ENCODE data around the gene DTX1. TPM values are rescaled to one million over a fixed set of nuclear protein-coding genes. Genes with fewer than 3 reads are reported as not detected.

Gene DTX1
- polyA plus RNA-seq, 1 experiment, result not detected

DNA sequence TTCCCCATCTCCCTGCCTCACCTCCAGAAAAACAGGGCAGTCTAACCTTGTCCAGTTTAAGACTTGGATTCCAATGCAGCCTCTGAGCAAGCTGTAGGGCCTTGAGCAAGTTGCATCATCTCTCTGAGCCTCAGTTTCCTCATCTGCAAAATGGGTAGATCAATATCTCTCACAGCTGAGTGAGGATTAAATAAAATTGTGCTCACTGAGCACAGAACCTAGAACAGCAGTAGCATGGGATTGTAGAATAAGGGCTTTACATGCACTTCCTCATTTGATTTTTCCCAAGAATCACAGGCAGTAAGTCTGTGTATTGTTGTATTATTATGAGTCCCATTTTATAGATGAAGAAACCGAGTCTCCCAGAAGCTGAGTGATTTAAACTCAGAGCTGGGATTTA lies 2.0 kb downstream of the DTX1 start:
- ChIA-PET POLR2A (no interaction called here), CTCF (interaction anchor here (2.0 kb wide), 1 partner anchor 10 kb away, joined by 7 read pairs; no protein-coding TSS in a partner anchor)
- DNase-seq (ENCODE audit: low read depth), result no peak
- TF ChIP-seq, protein P1, sequence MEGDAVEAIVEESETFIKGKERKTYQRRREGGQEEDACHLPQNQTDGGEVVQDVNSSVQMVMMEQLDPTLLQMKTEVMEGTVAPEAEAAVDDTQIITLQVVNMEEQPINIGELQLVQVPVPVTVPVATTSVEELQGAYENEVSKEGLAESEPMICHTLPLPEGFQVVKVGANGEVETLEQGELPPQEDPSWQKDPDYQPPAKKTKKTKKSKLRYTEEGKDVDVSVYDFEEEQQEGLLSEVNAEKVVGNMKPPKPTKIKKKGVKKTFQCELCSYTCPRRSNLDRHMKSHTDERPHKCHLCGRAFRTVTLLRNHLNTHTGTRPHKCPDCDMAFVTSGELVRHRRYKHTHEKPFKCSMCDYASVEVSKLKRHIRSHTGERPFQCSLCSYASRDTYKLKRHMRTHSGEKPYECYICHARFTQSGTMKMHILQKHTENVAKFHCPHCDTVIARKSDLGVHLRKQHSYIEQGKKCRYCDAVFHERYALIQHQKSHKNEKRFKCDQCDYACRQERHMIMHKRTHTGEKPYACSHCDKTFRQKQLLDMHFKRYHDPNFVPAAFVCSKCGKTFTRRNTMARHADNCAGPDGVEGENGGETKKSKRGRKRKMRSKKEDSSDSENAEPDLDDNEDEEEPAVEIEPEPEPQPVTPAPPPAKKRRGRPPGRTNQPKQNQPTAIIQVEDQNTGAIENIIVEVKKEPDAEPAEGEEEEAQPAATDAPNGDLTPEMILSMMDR (IDR thresholded peaks at IDR 0.05; ENCODE audit: insufficient read depth, low read depth, low read length), result no peak
- H3K27me3 ChIP-seq (ENCODE audit: control insufficient read depth, insufficient read depth, low read length), result peaks cover 25% of the 10 kb centered on the region
- no peak overlapping the region for H3K4me3 ChIP-seq (ENCODE audit: low read depth, low read length)
- H3K36me3 ChIP-seq (ENCODE audit: control insufficient read depth, insufficient read depth, low read length), result no peaks in the 10 kb centered on the region

DNA sequence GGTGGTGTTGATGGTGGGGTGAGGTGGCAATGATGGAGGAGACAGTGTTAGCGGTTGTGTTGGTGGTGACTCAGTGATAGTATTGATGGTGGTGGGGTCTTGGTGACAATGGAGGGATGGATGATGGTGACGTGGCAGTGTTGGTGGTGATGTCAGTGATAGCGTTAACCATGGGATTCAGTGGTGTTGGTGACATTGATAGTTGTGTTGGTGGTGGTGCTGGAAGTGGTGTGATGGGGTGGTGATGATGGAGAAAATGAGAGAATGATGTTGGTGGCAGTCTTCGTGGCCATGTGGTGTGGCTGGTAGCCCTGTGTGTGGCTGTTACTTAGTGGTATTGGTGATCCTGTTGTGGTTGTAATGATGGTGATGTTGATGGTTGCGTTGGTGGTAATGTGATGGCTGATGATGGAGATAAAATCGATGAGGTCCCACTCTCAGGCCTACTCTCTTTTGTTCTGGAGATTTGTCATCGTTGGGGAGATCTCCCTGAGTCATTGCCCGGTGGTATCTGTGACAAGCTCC lies 2.6 kb downstream of the DTX1 start:
- ChIA-PET CTCF (interaction anchor here (2.0 kb wide), 1 partner anchor 10 kb away, joined by 7 read pairs; no protein-coding TSS in a partner anchor), POLR2A (no interaction called here)

DNA sequence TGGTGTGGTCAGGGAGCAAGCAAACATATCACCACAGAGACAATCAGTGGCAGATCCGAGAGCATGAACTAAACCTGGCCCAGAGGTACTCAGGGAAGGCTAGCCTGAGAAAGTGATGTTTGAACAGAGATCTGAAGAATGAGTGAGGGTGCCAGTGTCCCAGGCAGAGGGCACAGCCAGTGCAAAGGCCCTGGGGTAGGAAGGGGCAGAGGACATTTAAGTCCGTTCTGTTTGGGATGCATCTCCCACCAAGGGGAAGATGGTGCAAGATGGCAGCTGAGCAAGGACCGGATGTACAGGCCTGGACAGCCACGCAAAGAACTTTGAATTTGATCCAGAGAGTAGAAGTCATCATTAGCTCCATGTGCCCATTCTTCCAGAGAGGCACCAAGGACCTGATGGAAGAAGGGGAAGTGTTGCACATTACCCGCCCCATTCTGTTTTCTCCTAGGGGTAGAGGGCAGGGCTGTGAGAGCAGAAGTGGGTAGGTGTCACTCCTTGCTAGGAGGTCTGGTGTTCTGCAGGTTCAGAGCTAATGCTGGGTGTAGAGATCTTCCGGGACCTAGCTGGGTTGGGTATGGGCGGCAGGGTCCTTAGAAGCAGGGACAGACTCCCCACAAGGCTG lies 3.9 kb downstream of the DTX1 start:
- TF ChIP-seq, protein P1 (IDR thresholded peaks at IDR 0.05; ENCODE audit: insufficient read depth, low read depth, low read length), result no peak
- Histone ChIP-seq H3K4me3 (ENCODE audit: low read depth, low read length) (no peak overlapping the region), H3K27me3 (ENCODE audit: control insufficient read depth, insufficient read depth, low read length) (peaks cover 16% of the 10 kb centered on the region), H3K36me3 (ENCODE audit: control insufficient read depth, insufficient read depth, low read length) (no peaks in the 10 kb centered on the region)
- ChIA-PET POLR2A (no interaction called here), CTCF (no interaction called here)
- no peak for DNase-seq (ENCODE audit: low read depth)

More for the DNA sequence above, 2.6 kb downstream of the DTX1 start:
- Histone ChIP-seq H3K4me3 (ENCODE audit: low read depth, low read length) (no peak overlapping the region), H3K36me3 (ENCODE audit: control insufficient read depth, insufficient read depth, low read length) (no peaks in the 10 kb centered on the region), H3K27me3 (ENCODE audit: control insufficient read depth, insufficient read depth, low read length) (peaks cover 25% of the 10 kb centered on the region)
- TF ChIP-seq, protein P1 (IDR thresholded peaks at IDR 0.05; ENCODE audit: insufficient read depth, low read depth, low read length), result no peak
- DNase-seq (ENCODE audit: low read depth), result no peak

DNA sequence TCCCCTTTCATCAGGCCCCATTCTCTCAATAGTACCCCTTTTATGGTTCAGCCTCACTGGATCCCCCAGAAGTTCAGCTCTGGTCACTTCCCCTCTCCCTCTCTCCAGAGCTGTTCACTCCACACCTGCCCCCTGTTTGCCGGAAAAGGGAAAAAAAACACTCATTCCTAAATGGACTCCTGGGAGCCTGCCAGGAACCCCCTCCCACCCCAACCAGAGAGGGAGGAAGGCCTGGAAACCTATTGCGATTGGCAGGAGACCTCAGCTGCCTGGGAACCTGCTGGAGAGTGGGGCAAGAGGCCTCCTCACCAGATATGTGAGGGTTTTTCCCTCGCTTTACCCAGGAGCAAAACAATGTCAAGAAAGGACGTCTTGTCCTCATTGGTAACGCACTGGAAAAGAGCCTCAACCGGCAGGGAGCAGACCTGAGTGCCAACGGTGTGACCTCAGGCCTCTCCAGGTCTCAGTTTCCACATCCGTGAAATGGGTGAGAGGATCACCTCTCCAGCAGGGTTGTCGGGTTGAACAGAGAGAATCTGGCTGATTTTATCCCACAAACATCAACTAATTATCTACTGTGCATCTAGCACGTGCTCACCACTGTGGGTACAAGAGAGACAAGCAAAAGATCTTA lies 4.6 kb downstream of the DTX1 start:
- H3K36me3 ChIP-seq (ENCODE audit: control insufficient read depth, insufficient read depth, low read length), result no peaks in the 10 kb centered on the region
- peaks cover 8% of the 10 kb centered on the region for H3K27me3 ChIP-seq (ENCODE audit: control insufficient read depth, insufficient read depth, low read length)
- H3K4me3 ChIP-seq (ENCODE audit: low read depth, low read length), result no peak overlapping the region
- CTCF ChIA-PET, result interaction anchor here (0.6 kb wide), 1 partner anchor 427 kb away, joined by 3 read pairs; no protein-coding TSS in a partner anchor
- TF ChIP-seq, protein P1 (IDR thresholded peaks at IDR 0.05; ENCODE audit: insufficient read depth, low read depth, low read length), result no peak
- no peak for DNase-seq (ENCODE audit: low read depth)
- POLR2A ChIA-PET, result no interaction called here

Data from BJ (cell line).